AG20443 (cell line): Measurements from ENCODE around the gene NUB1.

Experiments
- DNase-seq: peaks from one replicate; pipeline ENCODE4 v3.0.0; 2012; ENCODE audit warnings: low spot score, mixed read lengths

Gene NUB1

DNA sequence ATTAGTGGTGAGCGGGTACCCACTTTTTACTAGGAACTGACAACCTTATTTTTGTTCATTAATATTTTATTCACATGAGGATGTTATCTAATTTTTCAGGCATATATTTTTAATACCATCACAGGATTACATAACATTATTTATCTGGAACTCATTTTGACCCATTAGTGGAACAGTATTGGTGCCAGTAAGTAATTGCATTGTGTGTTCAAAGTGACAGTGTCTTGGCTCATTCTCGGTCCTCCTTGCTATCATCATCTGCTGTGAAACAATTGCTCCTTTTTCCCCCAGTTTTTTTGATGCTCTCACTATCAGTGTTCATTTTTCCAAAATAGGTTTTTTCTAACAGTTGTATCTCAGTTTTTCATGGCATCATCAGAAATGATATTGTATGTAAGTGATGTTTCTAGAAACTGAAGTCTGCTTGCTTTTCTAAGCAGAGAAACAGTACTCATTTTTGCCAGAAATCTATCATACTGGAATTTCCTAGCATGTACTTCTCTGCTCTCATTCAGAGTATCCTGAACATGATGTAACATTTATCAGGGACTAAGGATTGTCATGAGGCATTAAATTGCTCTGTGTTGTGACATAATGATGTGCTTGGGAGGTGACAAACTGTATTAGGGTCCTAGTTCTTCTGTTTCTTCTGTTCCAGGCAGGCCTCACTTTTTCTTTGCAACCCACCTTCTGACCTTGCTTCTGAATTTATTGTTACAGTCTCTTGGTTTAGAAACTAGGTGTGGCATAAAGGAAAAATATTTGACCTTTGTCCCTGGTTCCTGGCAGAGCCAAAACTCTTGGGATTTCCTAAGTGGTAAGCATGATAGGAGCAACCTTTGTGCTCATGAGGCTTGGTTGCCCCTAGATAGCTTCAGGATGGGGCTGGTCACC, 4.2 kb downstream of the NUB1 start:
- DNase-seq: no peak

DNA sequence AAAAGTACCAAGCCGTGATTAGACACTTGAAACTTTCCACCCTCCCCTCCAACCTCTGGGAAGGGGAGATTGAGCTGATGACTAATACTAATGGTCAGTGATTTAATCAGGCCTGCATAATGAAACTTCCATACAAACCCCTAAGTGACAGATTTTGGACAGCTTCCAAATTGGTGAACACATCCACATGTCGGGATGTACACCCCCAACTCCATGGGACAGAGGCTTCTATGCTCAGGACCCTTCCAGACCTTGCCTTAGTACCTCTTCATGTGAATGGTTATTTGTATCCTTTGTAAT, 4.8 kb downstream of the NUB1 start:
- no peak for DNase-seq

DNA sequence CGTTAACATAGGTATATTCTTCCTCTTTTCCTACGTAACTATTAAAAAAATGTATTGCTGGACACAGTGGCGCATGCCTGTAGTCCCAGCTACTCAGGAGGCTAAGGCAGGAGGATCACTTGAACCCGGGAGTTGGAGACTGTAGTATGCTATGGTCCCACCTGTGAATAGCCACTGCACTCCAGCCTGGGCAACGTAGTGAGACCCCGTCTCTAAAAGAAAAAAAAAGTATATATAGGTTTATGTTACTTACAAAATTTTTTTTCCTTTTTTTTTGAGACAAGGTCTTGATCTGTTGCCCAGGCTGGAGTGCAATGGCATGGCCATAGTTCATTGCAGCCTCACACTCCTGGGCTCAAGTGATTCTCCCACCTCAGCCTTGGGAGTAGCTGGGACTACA, 5.6 kb downstream of the NUB1 start:
- DNase-seq: no peak

DNA sequence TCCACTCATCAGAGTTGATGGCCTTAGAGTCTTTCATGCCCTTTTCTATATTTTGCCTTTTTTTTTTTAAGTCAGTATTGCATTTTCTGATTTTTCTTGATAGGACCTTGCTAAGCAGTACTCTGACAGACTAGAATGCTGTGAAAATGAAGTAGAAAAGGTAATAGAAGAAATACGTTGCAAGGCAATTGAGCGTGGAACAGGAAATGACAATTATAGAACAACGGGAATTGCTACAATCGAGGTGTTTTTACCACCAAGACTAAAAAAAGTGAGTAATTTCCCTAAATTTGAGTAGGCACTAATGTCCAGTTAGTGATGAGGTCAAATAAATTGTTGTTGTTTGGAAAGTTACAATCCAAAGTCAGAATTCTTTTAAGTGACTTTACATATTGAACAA, 7.4 kb downstream of the NUB1 start:
- DNase-seq: no peak

DNA sequence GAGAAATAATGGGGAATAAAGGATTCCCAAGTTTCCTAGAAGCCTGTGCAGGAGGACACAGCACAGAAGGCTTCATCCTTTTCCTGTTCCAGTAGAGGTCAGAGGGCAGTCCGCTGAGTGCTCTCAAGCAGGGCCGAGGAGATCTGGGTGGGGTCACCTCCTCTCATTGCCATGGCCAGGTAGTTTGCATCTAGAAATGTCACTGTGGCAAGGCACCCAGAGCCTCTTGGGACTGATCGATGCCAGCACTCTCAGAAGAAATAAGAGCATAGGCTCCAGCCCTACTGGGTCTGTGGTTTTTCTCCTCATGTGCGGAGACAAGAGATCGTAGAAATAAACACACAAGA, 7.9 kb downstream of the NUB1 start:
- no peak for DNase-seq

DNA sequence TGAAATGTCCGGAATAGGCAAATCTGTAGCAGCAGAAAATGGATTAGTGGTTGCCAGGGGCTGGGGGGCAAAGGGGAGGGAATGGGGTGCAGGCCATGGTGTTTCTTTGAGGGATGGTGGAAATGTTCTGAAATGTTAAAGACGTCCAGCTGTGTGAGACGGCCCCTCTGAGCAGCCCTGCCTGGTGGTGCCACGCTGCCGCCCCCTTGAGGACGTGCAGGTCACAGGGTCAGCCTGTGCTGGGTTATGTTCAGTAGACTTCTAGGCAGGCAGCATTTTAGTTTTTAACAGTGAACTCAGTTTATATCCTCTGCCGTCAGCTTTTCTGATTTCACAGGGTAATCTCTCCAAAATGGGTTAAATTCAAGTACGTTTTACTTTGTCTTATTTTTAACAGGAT, 9.4 kb downstream of the NUB1 start:
- DNase-seq: no peak

DNA sequence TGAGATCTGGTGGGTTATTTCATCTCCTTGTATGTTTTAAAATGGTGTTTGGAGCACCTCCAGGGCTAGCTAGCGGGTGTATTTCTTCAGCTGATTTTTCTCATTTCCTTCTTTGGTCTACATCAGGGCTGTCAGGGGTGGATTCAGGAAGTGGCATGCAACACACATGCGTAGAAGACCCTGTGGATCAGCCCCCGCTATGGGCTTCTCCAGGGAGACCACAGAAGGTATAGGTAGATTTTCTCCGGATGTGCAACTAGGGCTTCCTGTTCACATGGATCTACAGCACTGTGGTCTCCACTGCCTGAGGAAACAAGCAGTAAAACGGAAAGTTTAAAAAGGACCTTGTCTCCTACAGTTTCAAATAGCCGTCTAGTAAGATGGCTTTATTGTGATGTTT, 10.4 kb downstream of the NUB1 start:
- no peak for DNase-seq

DNA sequence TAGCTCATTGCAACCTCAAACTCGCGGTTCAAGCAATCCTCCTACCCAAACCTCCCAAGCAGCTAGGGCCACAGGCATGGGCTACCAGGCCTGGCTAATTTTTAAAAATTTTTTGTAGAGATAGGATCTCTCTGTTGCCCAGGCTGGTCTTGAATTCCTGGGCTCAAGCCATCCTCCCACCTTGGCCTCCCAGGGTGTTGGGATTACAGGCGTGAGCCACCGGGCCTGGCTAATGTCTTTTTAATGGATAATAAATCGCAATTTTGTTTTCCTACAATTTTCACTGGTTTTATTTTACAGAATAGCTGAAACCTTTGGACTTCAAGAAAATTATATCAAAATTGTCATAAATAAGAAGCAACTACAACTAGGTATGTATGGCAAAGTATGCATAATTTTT, 10.9 kb downstream of the NUB1 start:
- no peak for DNase-seq

DNA sequence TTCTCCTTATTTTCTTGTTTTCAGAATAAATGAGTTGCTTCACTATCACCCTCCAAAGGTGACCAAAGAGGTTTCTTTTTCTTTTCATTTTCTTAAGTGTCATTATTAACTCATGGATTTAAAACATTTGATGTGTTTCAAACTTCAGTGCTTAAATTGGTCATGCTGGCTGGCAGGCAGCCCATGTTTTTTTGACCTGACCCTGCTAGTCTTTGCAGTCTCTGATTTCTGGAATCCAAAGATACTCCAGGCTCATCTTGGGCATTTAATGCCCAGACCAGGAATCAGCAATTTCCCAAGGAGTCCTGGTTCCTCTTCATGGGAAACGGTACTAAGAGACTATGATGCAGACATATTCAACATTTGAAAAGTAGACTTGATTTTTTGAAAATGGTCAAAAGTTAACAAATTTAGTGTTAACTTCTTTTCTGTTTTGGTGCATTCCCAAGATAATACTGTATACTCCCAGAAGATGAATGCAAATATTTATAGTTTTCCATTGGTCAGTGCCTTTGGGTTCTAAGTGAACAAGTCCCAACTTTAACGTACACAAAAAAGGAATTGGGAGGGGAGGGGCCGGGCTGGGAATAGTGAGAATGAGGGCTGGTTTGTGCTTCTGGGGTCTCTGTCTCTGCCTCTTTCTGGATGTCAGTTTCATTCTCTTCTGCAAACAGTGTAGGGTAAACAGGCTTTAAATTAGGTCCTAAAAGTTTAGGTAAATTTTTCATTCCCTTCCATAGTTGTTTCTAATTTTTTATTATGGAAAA, 19.8 kb downstream of the NUB1 start:
- DNase-seq: no peak

DNA sequence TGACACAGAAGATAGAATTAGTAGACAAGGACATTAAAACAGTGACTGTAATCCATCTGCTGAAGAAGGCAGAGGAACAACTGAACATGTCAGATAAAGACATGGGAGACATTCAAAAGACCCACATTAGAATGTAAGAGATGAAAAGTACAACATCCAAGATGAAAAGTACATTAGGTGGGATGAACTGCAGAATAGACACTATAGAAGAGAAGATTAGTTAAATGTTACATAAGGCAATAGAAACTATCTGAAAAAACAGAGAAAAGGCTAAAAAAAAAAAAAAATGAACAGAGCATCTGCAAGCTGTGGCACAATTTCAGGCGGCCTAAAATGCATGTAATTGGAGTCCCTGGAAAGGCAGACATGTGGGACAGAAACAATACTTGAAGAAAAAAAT, 21.6 kb downstream of the NUB1 start:
- no peak for DNase-seq

DNA sequence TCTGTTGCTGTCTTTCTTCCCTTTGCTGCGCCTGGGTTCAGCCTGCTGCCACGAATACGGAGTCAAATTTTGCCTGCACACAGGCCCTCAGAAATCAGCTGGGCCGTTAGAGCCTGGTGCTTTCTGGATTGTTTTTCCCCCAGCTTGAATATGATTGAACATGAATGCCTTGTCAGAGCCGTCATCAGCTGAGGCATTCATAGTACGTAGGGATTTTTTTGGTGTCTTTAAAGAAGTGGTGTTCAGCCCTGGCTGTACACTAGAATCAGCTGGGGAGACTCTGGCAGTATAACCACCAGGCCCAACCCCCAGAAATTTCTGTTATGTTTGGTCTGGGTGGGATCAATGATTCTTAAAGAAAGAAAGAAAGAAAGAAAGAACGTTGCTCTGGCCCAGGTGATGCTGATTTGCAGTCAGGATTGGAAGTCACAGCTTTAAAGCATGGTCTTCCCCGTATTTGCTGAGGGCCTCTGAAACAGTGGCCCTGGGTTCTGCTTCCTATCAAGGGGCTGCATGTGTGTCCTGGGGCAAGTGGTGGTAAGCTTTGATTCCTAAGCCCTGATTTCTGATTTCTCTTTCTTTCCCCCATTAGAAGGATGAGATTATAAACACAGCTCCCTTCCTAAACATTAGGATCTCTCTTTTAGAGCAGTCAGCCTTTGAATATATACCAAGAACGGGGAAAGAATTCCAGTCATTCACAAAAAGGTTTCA, 24.7 kb downstream of the NUB1 start:
- DNase-seq: no peak

DNA sequence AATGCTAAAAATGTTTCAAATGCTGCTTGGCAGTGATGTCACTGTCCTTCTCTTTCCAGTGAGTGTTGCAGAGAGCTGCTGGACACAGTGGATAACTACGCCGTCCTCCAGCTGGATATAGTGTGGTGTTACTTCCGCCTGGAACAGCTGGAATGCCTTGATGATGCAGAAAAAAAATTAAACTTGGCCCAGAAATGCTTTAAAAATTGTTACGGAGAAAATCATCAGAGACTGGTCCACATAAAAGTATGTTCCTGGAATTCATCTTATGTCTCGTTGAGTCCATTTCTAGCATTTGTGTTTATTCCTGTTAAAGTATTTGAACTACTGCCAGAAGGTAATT, 25.2 kb downstream of the NUB1 start:
- peak; percentile 82 for DNase-seq

DNA sequence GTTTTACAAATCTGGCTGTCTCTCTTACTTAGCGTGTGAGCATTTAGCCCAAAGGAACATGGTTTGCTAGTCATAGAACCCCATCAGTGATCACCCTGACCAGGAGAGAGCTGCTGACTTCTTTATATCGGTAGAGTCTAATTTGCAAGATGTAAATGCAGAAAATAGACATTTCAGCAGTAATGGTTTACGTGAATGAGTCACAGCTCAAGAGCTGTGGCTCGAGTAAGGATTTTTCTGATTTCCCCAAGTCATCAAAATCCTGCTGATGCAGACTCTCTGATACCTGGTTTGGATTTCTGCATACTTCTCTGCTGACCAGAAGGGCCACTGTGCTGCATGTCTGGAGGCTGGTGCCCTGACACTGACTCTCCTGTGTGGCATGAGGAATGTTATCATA, 25.7 kb downstream of the NUB1 start:
- no peak for DNase-seq

DNA sequence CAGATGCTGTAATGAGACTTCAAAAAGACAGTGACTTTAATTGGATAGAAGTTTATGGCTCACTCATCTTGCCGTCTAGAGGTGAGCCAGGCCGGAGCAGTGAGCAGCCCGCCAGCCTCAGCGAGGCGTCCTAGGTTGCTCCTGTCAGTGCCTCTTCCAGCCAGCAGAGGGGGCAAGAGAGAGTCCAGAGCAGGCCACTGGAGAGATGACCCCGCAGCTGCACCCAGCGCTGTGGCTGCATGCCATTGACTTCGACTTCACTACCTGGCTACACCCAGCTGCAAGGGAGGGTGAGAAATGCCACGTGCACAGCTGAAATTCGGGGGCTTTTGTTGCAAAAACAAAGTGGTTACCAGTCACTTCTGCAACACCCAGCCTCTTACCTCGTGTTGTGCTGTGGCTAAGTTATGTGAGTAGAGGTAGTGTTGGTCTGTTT, 26.5 kb downstream of the NUB1 start:
- peak; percentile 91 for DNase-seq

DNA sequence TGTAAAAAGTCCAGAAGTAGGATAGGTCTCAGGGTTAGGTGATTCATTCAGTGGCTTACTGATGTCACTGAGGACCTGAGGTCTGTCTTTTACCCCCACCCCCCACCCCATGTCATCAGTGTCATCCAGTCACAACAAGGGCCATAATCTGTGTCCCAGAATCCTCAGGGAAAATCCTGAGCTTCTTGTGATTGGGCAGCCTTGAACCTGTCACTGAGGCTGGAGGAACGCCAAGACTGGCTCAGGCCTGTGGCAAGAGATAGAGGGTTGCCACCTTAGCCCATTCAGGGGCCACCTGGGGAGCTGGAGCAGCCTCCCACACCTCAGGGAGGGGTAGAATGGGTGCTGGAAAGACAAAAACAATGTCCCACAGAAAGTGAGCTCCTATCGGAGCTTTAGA, 29.7 kb downstream of the NUB1 start:
- no peak for DNase-seq

DNA sequence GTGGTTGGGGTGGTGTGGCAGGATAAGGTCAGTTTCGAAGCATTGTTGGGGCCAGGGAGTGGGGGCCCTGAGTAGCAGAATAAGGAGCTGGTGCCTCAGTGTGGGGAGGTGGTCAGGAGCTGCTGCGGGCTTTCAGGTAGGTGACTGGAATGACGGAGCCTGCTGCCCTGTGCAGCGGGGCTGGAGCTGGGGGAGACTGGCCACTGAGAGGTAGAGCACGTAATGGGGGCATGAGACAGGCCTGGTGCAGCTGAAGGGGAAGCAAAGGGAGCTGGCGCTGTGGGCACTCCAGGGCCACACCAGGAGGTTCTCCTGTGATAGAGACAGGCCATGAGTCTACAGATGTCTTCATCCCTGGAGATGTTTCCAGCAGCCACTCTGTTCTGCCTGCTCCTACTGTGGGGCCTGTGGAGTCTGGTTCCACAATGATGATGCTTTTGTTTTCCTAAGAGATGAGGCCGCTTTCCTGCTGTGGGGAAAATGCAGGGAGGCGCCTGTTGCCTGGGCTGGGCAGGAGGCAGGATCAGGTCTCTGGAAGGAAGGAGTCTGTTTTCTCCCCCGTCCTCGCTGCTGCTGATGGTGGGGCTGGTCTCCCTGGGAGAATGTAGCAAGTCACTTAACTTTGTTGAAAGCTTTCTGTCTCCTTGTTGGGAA, 31.1 kb downstream of the NUB1 start:
- no peak for DNase-seq

DNA sequence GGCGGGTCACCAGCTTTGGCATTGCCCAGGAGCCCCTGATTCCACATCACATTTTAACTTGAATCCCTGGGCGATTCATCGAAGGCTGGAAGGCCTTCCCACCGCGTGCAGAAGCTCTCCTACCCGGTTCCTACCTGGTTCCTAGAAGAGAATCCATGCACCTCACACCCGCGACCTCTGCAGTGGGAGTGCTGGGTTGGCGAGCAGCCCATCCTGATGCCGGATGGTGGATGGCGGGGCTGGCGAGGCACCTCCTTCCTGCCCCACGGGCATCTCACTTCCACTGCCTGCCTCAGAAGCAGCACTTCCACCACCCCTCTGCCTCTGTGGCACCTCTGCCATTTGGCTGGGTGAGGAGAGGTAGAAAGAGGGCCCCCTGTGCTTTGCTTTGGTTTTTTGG, 32.0 kb downstream of the NUB1 start:
- DNase-seq: no peak

DNA sequence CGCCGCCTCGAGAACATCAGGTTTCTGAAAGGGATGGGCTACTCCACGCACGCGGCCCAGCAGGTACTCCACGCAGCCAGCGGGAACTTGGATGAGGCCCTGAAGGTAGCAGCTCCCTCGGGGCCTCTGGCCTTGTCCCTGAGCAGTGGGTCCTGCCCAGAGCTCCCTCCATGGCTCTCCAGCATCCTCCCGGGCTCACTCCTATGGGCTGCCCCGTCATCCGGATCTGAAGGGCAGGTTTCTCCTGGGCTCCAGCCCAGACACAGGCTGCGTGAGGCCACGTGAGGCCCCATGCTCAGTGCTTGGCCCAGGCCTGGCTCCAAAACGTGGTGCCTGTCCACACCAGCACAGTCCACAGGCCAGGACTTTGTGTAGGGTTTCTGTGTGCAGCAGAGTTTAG, 32.5 kb downstream of the NUB1 start:
- DNase-seq: no peak

DNA sequence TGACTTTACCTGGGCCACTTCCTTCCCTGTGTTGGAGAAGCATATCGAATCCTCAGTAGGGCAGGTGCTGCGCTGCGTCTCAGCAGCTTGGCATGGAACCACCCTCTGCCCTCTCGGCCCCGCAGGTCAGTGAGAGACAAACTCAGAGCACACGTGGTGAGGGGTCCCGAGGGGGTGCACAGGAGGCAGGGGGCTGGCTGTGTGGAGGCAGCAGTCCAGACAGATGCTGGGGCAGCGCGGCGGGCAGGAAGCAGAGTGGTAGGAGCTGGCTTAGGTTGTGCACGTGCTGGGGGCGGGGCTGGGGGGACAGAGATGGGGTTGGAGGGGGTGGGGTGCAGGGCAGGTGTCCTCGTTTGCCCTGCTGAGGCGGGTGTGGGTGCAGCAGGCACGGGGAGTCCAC, 33.1 kb downstream of the NUB1 start:
- DNase-seq: no peak

DNA sequence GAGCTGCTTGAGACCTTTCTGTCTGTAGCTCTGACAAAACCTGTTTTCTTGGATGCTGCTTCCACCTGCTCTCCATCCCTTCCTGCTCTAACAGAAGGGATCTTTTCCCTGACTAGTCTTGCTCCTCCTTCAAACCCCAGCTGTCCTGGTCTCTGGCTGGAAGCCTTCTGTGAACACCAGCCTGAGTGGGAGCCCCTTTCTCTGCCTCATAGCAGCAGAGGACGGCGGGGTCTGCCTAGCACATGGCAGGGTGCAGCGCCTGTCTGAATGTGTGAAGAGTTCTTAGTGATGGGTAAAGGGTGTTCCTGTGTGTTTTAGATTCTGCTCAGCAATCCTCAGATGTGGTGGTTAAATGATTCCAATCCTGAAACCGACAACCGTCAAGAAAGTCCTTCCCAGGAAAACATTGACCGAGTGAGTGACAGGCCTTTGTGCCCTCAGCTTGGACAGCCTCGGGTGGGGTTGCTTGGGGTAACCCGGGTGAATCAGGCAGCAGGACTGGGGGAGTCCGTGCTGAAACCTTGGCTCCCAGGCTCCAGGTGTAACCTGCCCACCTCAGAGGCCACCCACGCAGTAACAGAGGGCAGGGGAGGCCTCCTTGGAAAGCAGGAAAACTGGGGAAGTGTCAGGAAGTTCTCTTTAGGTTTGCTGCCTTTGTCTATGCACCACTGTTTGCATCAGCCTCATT, 34.1 kb downstream of the NUB1 start:
- DNase-seq: no peak

DNA sequence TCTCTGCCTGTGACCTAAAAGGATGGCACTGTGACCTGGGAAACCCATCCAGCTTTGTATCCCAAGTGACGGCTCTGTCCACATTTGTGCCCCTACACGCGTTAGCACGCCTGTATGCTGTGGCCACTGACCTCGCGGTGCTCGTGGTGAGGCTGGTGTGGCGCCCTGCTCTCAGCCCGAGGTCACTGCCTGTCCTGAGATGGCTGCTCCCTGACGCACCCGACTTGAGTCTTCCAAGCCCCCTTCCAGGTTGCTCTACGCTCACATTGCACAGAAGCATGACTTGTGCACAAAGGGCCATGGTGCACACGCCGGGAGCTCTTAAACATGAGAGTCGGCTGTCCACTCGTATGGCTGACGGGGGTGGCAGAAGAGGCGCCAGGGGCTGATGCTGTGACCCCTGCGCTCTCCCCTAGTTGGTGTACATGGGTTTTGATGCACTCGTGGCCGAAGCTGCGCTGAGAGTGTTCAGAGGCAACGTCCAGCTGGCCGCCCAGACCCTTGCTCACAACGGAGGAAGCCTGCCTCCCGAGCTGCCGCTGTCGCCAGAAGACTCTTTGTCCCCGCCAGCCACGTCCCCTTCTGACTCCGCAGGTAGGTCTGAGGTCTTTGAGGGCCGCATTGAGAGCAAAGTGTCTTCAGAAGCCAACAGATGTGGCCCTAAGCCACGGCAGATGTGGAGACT, 34.7 kb downstream of the NUB1 start:
- DNase-seq: peak; percentile 7

DNA sequence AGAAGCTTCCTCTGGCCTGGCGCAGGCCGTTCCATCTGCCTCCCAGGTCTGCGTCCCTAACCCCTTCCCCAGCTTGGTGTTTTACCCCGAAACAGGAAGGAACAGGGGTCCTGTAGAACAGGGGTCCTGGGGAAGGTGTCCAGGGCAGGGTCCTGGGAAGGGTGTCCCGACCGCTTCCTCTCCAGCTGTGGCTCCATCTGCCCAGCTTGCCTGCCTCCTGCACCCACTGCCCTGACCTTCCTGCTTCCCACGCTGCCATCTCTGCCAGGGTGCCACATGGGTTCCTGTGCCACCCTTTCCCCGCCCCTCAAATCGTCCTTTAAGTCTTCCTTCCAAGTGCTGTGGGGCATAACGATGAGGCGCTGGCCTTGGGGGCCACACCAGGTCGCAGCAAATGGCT, 35.8 kb downstream of the NUB1 start:
- peak; percentile 8 for DNase-seq
